Parathyroid adenoma (tissue), 2 donors: ENCODE data around the gene SPATA31D4.

ENCODE experiments used
- H2AFZ ChIP-seq: fragments of 300-600 bp; sonication (generic); one replicate; pipeline ENCODE4 v1.7.0; 2017; ENCODE audit warnings: antibody characterized with exemption, mild to moderate bottlenecking
- H3K27ac ChIP-seq: fragments of 300-600 bp; sonication (generic); one replicate; pipeline ENCODE4 v1.7.0; 2017
- H3K27me3 ChIP-seq: fragments of 300-600 bp; sonication (generic); one replicate; pipeline ENCODE4 v1.7.0; 2017; ENCODE audit warnings: low read length; ENCODE audit not compliant: control insufficient read depth, insufficient read depth
- H3K36me3 ChIP-seq: fragments of 300-600 bp; sonication (generic); one replicate; pipeline ENCODE4 v1.7.0; 2017; ENCODE audit warnings: low read length; ENCODE audit not compliant: control insufficient read depth, insufficient read depth
- H3K4me1 ChIP-seq: fragments of 300-600 bp; sonication (generic); one replicate; pipeline ENCODE4 v1.7.0; 2017; ENCODE audit warnings: control low read depth
- H3K4me2 ChIP-seq: fragments of 300-600 bp; sonication (generic); one replicate; pipeline ENCODE4 v1.7.0; 2017; ENCODE audit warnings: low read length
- H3K4me3 ChIP-seq: fragments of 300-600 bp; sonication (generic); one replicate; pipeline ENCODE4 v1.7.0; 2017; ENCODE audit warnings: low read depth, low read length
- H3K79me2 ChIP-seq: fragments of 300-600 bp; sonication (generic); one replicate; pipeline ENCODE4 v1.7.0; 2017; ENCODE audit warnings: control low read depth
- H3K9ac ChIP-seq: fragments of 300-600 bp; sonication (generic); one replicate; pipeline ENCODE4 v1.7.0; 2017; ENCODE audit warnings: mild to moderate bottlenecking
- H3K9me3 ChIP-seq: fragments of 300-600 bp; sonication (generic); one replicate; pipeline ENCODE4 v1.7.0; 2017; ENCODE audit warnings: low read length; ENCODE audit not compliant: control insufficient read depth
- TF ChIP-seq, protein P1 (sequence below): fragments of 300-600 bp; sonication (generic); IDR thresholded peaks from one replicate; pipeline ENCODE4 v1.7.0; 2017; ENCODE audit warnings: antibody characterized with exemption, mild to moderate bottlenecking
- donor health status: primary hyperparathyroidism.

SPATA31D4 gene

GRCh38 chr9:81974764-81975163, 46.5 kb downstream of the SPATA31D4 start:
- TF ChIP-seq, protein P1, sequence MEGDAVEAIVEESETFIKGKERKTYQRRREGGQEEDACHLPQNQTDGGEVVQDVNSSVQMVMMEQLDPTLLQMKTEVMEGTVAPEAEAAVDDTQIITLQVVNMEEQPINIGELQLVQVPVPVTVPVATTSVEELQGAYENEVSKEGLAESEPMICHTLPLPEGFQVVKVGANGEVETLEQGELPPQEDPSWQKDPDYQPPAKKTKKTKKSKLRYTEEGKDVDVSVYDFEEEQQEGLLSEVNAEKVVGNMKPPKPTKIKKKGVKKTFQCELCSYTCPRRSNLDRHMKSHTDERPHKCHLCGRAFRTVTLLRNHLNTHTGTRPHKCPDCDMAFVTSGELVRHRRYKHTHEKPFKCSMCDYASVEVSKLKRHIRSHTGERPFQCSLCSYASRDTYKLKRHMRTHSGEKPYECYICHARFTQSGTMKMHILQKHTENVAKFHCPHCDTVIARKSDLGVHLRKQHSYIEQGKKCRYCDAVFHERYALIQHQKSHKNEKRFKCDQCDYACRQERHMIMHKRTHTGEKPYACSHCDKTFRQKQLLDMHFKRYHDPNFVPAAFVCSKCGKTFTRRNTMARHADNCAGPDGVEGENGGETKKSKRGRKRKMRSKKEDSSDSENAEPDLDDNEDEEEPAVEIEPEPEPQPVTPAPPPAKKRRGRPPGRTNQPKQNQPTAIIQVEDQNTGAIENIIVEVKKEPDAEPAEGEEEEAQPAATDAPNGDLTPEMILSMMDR, result no peak

GRCh38 chr9:81976351-81976750, 48.1 kb downstream of the SPATA31D4 start:
- no peaks in the 10 kb centered on the region for H3K4me1 ChIP-seq
- no peak overlapping the region for H3K9ac ChIP-seq
- H3K79me2 ChIP-seq, result no peaks in the 10 kb centered on the region
- no peaks in the 10 kb centered on the region for H3K27me3 ChIP-seq
- H3K36me3 ChIP-seq, result no peaks in the 10 kb centered on the region
- H3K9me3 ChIP-seq, result no peaks in the 10 kb centered on the region
- H3K27ac ChIP-seq, result no peak overlapping the region
- TF ChIP-seq, protein P1, result no peak
- H2AFZ ChIP-seq, result no peak overlapping the region
- no peak overlapping the region for H3K4me3 ChIP-seq
- H3K4me2 ChIP-seq, result no peak overlapping the region

More at GRCh38 chr9:81974764-81975163, 46.5 kb downstream of the SPATA31D4 start:
- Histone ChIP-seq H2AFZ (no peak overlapping the region), H3K79me2 (no peaks in the 10 kb centered on the region), H3K4me2 (no peak overlapping the region), H3K9ac (no peak overlapping the region), H3K27me3 (no peaks in the 10 kb centered on the region), H3K27ac (no peak overlapping the region), H3K4me1 (no peaks in the 10 kb centered on the region), H3K9me3 (no peaks in the 10 kb centered on the region), H3K4me3 (no peak overlapping the region), H3K36me3 (no peaks in the 10 kb centered on the region)

GRCh38 chr9:81979196-81979595, 51.0 kb downstream of the SPATA31D4 start:
- H3K27ac ChIP-seq, result no peak overlapping the region
- H3K4me1 ChIP-seq, result no peaks in the 10 kb centered on the region
- no peaks in the 10 kb centered on the region for H3K27me3 ChIP-seq
- H3K79me2 ChIP-seq, result no peaks in the 10 kb centered on the region
- no peak overlapping the region for H3K4me3 ChIP-seq
- TF ChIP-seq, protein P1, result no peak
- no peaks in the 10 kb centered on the region for H3K36me3 ChIP-seq
- no peak overlapping the region for H3K9ac ChIP-seq
- H3K9me3 ChIP-seq, result no peaks in the 10 kb centered on the region
- H2AFZ ChIP-seq, result no peak overlapping the region
- no peak overlapping the region for H3K4me2 ChIP-seq

DNA sequence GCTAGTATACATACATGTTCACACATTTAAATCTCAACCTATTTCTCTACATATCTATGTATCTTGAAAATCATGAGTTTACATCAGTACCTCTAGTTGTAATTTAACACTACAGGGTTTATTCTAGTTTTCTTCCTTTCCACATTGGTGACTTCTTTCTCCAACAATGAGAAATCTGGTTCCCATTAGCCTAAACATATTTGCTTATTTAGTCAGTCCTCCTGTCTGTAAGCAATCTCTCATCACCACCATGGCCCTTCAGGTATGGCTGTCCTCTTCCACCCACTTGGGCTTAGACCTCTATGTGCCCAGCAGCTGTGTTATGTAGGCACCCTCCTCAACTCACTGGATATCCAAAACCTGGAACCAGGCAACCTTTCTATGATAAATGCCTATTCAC, 52.3 kb downstream of the SPATA31D4 start:
- H3K36me3 ChIP-seq, result no peaks in the 10 kb centered on the region
- no peaks in the 10 kb centered on the region for H3K9me3 ChIP-seq
- H3K27me3 ChIP-seq, result no peaks in the 10 kb centered on the region
- no peaks in the 10 kb centered on the region for H3K4me1 ChIP-seq
- H2AFZ ChIP-seq, result no peak overlapping the region
- H3K27ac ChIP-seq, result no peak overlapping the region
- no peaks in the 10 kb centered on the region for H3K79me2 ChIP-seq
- H3K4me3 ChIP-seq, result no peak overlapping the region
- H3K4me2 ChIP-seq, result no peak overlapping the region
- TF ChIP-seq, protein P1, result no peak
- no peak overlapping the region for H3K9ac ChIP-seq

DNA sequence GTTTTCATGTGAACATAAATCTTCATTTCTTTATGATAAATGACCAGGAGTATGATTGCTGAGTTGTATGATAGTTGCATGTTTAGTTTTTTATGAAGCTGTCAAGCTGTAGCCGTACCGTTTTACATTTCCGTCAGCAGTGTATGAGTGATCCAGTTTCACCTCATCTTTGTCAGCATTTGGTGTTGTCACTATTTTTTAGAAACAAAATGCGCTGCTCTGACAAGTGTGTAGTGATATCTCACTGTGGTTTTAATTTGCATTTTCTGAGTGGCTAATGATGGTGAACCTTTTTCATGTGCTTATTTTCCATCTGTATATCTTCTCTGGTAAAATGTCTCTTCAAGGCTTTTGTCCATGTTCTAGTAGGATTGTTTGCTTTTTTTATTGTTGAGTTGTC, 53.7 kb downstream of the SPATA31D4 start:
- no peak overlapping the region for H3K4me2 ChIP-seq
- no peaks in the 10 kb centered on the region for H3K36me3 ChIP-seq
- H2AFZ ChIP-seq, result no peak overlapping the region
- no peaks in the 10 kb centered on the region for H3K79me2 ChIP-seq
- TF ChIP-seq, protein P1, result no peak
- no peaks in the 10 kb centered on the region for H3K9me3 ChIP-seq
- H3K27me3 ChIP-seq, result no peaks in the 10 kb centered on the region
- H3K27ac ChIP-seq, result no peak overlapping the region
- no peak overlapping the region for H3K9ac ChIP-seq
- H3K4me1 ChIP-seq, result no peaks in the 10 kb centered on the region
- H3K4me3 ChIP-seq, result no peak overlapping the region
